GM12874 (cell line): ENCODE measurements around the gene PRKCH.

Source experiments
- CTCF ChIP-seq: IDR thresholded peaks from 2 replicates; pipeline ENCODE4 v1.5.1; 2011; ENCODE audit warnings: low read depth, mild to moderate bottlenecking, control low read depth, low read length, moderate library complexity; ENCODE audit not compliant: insufficient read depth

PRKCH gene

DNA sequence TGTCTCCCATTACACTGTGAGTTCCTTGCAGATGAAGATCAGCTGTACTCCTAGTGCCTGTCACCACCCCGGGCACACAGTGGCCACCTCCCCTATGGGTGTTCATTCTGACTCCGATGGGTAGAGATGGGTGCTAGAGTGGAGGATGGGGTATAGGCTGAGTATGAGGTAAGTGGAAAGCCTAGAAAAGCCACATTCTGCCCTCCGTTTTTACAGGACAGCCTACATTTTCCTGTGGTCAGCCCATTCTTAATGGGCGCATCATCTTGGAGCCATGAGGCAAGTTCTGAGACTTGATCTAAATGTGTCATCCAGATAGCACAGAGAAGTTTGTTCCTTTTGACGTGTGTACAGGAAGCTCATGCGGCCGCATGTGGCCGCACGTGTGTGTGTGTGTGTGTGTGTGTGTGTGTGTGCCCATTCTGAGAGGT, 207.2 kb downstream of the PRKCH start:
- no peak for TF ChIP-seq CTCF

DNA sequence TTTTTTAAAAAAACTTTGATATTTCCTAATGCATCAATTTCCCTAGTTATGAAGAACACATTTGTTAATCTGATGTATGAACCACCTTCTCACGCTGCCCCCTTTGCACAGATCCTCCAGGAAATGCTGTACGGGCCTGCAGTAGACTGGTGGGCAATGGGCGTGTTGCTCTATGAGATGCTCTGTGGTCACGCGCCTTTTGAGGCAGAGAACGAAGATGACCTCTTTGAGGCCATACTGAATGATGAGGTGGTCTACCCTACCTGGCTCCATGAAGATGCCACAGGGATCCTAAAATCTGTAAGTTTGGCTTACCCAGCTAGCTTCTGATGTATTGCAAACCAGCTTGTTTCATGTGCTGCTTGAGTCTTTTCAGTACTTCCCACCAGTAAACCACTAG, 208.9 kb downstream of the PRKCH start:
- TF ChIP-seq CTCF: no peak

GRCh38 chr14:61530896-61531295, 209.5 kb downstream of the PRKCH start:
- no peak for TF ChIP-seq CTCF

GRCh38 chr14:61531465-61532122, 210.2 kb downstream of the PRKCH start:
- no peak for TF ChIP-seq CTCF

GRCh38 chr14:61532123-61532505, 210.7 kb downstream of the PRKCH start:
- TF ChIP-seq CTCF: no peak

GRCh38 chr14:61532763-61533162, 211.4 kb downstream of the PRKCH start:
- no peak for TF ChIP-seq CTCF

- no peak for TF ChIP-seq CTCF
Observed at GRCh38 chr14:61533513-61534255, 212.3 kb downstream of the PRKCH start.
